Ovary (tissue), 3 donors: Measurements from ENCODE around the gene NR1H4.

Source experiments
- EP300 ChIP-seq: sonication (generic); formaldehyde crosslinking; IDR thresholded peaks from one replicate; pipeline ENCODE4 v1.6.1; 2017; ENCODE audit warnings: antibody characterized with exemption
- TF ChIP-seq, protein P1 (sequence below), 3 donors: fragments of 450-650 bp in 2 of 3; fragments of 200-600 bp in 1 of 3; IDR thresholded peaks; one replicate each; pipeline versions ENCODE4 v1.5.1 to v1.8.0; 2016 to 2022; ENCODE audit warnings: antibody characterized with exemption in 3 of 3, mild to moderate bottlenecking in 1 of 3
- donor health status: DM: no; HTN: no; CAD: no.

DNA sequence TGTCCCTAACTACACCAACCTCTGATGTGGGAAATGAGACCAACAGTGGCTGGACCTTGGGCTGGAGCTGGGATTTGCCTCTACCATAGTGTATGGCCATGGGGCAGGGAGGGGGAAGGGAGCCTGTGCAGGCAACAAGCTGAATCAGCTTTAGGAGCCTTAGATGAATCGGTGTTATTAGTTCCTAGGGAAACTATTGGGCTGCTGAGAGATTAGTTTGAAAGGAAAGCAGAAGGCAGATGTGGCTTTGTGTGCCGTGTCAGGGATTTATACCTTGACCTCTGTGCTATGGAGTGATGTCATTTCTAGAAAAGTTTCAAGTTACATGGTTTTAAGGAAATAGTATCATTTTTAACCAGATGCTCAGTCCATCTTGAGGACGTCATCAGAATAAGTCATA, 80.3 kb downstream of the NR1H4 start:
- TF ChIP-seq, protein P1, sequence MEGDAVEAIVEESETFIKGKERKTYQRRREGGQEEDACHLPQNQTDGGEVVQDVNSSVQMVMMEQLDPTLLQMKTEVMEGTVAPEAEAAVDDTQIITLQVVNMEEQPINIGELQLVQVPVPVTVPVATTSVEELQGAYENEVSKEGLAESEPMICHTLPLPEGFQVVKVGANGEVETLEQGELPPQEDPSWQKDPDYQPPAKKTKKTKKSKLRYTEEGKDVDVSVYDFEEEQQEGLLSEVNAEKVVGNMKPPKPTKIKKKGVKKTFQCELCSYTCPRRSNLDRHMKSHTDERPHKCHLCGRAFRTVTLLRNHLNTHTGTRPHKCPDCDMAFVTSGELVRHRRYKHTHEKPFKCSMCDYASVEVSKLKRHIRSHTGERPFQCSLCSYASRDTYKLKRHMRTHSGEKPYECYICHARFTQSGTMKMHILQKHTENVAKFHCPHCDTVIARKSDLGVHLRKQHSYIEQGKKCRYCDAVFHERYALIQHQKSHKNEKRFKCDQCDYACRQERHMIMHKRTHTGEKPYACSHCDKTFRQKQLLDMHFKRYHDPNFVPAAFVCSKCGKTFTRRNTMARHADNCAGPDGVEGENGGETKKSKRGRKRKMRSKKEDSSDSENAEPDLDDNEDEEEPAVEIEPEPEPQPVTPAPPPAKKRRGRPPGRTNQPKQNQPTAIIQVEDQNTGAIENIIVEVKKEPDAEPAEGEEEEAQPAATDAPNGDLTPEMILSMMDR (IDR thresholded peaks at IDR 0.05): no peak
- TF ChIP-seq EP300: no peak
